Neural progenitor cell (in vitro differentiated cells): ENCODE data around the gene KLK4. TPM values are rescaled to one million over a fixed set of nuclear protein-coding genes. Genes with fewer than 3 reads are reported as not detected.

ENCODE experiments used
- DNase-seq: peaks from one replicate; pipeline ENCODE4 v3.0.0-alpha.2; 2016; ENCODE audit warnings: low spot score
- H2AFZ ChIP-seq: fragments of 200-600 bp; sonication (generic); replicated peaks from 2 replicates; pipeline ENCODE4 v1.6.1; 2016; ENCODE audit warnings: antibody characterized with exemption
- H3F3A ChIP-seq: fragments of 200-600 bp; sonication (generic); 2 replicates; pipeline ENCODE4 v1.6.1; 2016; ENCODE audit warnings: antibody characterized with exemption, low read depth
- H3K27ac ChIP-seq: fragments of 200-600 bp; sonication (generic); 2 replicates; pipeline ENCODE4 v1.5.1; 2016; ENCODE audit warnings: mild to moderate bottlenecking
- H3K27me3 ChIP-seq: fragments of 200-600 bp; sonication (generic); 2 replicates; pipeline ENCODE4 v1.6.1; 2016; ENCODE audit warnings: mild to moderate bottlenecking, moderate library complexity
- H3K36me3 ChIP-seq: fragments of 200-600 bp; sonication (generic); 2 replicates; pipeline ENCODE4 v1.5.1; 2016
- H3K4me1 ChIP-seq: fragments of 200-600 bp; sonication (generic); 2 replicates; pipeline ENCODE4 v1.6.1; 2016; ENCODE audit warnings: mixed run types
- H3K4me2 ChIP-seq: fragments of 200-600 bp; sonication (generic); 2 replicates; pipeline ENCODE4 v1.6.1; 2016
- H3K4me3 ChIP-seq: fragments of 200-600 bp; sonication (generic); 2 replicates; pipeline ENCODE4 v1.5.1; 2016
- H3K79me2 ChIP-seq: fragments of 200-600 bp; sonication (generic); 2 replicates; pipeline ENCODE4 v1.6.1; 2016; ENCODE audit warnings: low read depth
- H3K9ac ChIP-seq: fragments of 200-600 bp; sonication (generic); 2 replicates; pipeline ENCODE4 v1.6.1; 2016
- H3K9me3 ChIP-seq: fragments of 200-600 bp; sonication (generic); 2 replicates; pipeline ENCODE4 v1.5.1; 2016; ENCODE audit warnings: low read depth
- H4K20me1 ChIP-seq: fragments of 200-600 bp; sonication (generic); 2 replicates; pipeline ENCODE4 v1.6.1; 2016; ENCODE audit warnings: low read depth
- H3K27ac Mint-ChIP-seq: 3 replicates; pipeline ENCODE4 v1.8.0; 2021; ENCODE audit warnings: mixed read lengths
- H3K27me3 Mint-ChIP-seq: 2 replicates; pipeline ENCODE4 v1.8.0; 2022; ENCODE audit warnings: low read depth, mild to moderate bottlenecking, inconsistent platforms, moderate library complexity, mixed read lengths; ENCODE audit not compliant: insufficient read depth
- H3K36me3 Mint-ChIP-seq: 3 replicates; pipeline ENCODE4 v1.8.0; 2021; ENCODE audit warnings: mixed read lengths
- H3K4me1 Mint-ChIP-seq: 3 replicates; pipeline ENCODE4 v1.8.0; 2021; ENCODE audit warnings: mixed read lengths
- H3K4me3 Mint-ChIP-seq: 3 replicates; pipeline ENCODE4 v1.8.0; 2021; ENCODE audit warnings: mild to moderate bottlenecking, moderate library complexity, mixed read lengths
- H3K9me3 Mint-ChIP-seq: 3 replicates; pipeline ENCODE4 v1.8.0; 2020; ENCODE audit warnings: mixed read lengths
- CTCF ChIP-seq: fragments of 200-600 bp; sonication (generic); IDR thresholded peaks from 2 replicates; pipeline ENCODE4 v1.5.1; 2017; ENCODE audit warnings: antibody characterized with exemption, mild to moderate bottlenecking
- EZH2 ChIP-seq: fragments of 200-600 bp; sonication (generic); IDR thresholded peaks from 2 replicates; pipeline ENCODE4 v1.6.1; 2017; ENCODE audit warnings: antibody characterized with exemption, mild to moderate bottlenecking, moderate library complexity
- EZH2phosphoT487 ChIP-seq: fragments of 200-600 bp; sonication (generic); IDR thresholded peaks from 2 replicates; pipeline ENCODE4 v1.6.1; 2017; ENCODE audit warnings: antibody characterized with exemption
- total RNA-seq: library from RNA; depleted of rRNA; stranded (reverse); fragments of >200 nt; gene quantifications from 2 replicates; pipeline ENCODE4 v1.2.3, GENCODE V29; 2015; ENCODE audit warnings: low replicate concordance

Gene KLK4
- total RNA-seq, 1 donor from 2014 or later, result not detected

- H3K36me3 ChIP-seq, result no peaks in the 10 kb centered on the region
- no peak overlapping the region for H3K4me3 Mint-ChIP-seq
- H3F3A ChIP-seq, result no peaks in the 10 kb centered on the region
- no peaks in the 10 kb centered on the region for H3K36me3 Mint-ChIP-seq
- H3K79me2 ChIP-seq, result no peaks in the 10 kb centered on the region
- no peak overlapping the region for H3K27ac Mint-ChIP-seq
- no peak overlapping the region for H3K27ac ChIP-seq
- no peak overlapping the region for H3K4me2 ChIP-seq
- no peaks in the 10 kb centered on the region for H3K9me3 Mint-ChIP-seq
- no peak overlapping the region for H2AFZ ChIP-seq
- H3K4me1 ChIP-seq, result no peaks in the 10 kb centered on the region
- H3K9ac ChIP-seq, result no peak overlapping the region
- no peaks in the 10 kb centered on the region for H3K4me1 Mint-ChIP-seq
- H3K27me3 Mint-ChIP-seq, result peaks cover 28% of the 10 kb centered on the region
- no peak overlapping the region for H3K4me3 ChIP-seq
- no peaks in the 10 kb centered on the region for H3K9me3 ChIP-seq
- peaks cover 71% of the 10 kb centered on the region for H3K27me3 ChIP-seq
- DNase-seq, result no peak
- no peaks in the 10 kb centered on the region for H4K20me1 ChIP-seq
- TF ChIP-seq CTCF (no peak), EZH2phosphoT487 (no peak), EZH2 (no peak)
These were observed 2.9 kb downstream of the KLK4 start for GRCh38 chr19:50908336-50908735.

GRCh38 chr19:50906217-50906616 is 5.0 kb downstream of the KLK4 start:
- no peak overlapping the region for H3K27ac Mint-ChIP-seq
- no peak for TF ChIP-seq EZH2
- TF ChIP-seq CTCF, result peak; percentile 68

DNA sequence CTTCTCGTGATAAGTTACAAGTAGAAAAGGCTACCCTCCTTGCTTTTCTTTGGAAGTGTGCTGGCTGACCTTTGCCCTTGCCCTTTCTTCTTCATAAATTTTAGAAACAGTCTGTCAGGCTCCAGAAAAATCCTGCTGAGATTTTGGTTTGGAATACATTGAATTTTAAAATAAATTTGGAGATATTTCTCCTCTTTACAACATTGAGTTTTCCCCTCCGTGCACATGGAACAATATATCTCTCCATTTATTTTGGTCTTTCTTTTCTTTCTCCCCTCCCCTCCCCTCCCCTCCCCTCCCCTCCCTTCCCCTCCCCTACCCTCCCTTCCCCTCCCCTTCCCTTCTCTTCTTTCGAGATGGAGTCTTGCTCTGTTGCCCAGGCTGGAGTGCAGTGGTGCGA is 8.6 kb downstream of the KLK4 start:
- no peak overlapping the region for H2AFZ ChIP-seq
- H3K9me3 Mint-ChIP-seq, result no peaks in the 10 kb centered on the region
- no peak overlapping the region for H3K4me2 ChIP-seq
- H3K4me1 ChIP-seq, result no peaks in the 10 kb centered on the region
- H3K27ac ChIP-seq, result no peak overlapping the region
- H3K27me3 ChIP-seq, result peaks cover 30% of the 10 kb centered on the region
- H3K4me3 Mint-ChIP-seq, result no peak overlapping the region
- no peak for DNase-seq
- H3F3A ChIP-seq, result no peaks in the 10 kb centered on the region
- peaks cover 3% of the 10 kb centered on the region for H3K4me1 Mint-ChIP-seq
- no peak for TF ChIP-seq EZH2
- TF ChIP-seq CTCF, result no peak
- TF ChIP-seq EZH2phosphoT487, result no peak
- H3K9me3 ChIP-seq, result no peaks in the 10 kb centered on the region
- no peaks in the 10 kb centered on the region for H3K36me3 ChIP-seq
- no peaks in the 10 kb centered on the region for H4K20me1 ChIP-seq
- H3K79me2 ChIP-seq, result no peaks in the 10 kb centered on the region
- no peak overlapping the region for H3K9ac ChIP-seq
- H3K4me3 ChIP-seq, result no peak overlapping the region
- H3K36me3 Mint-ChIP-seq, result no peaks in the 10 kb centered on the region
- H3K27ac Mint-ChIP-seq, result no peak overlapping the region
- peaks cover 5% of the 10 kb centered on the region for H3K27me3 Mint-ChIP-seq

More at GRCh38 chr19:50906217-50906616, 5.0 kb downstream of the KLK4 start:
- peaks cover 21% of the 10 kb centered on the region for H3K27me3 Mint-ChIP-seq
- H3K36me3 ChIP-seq, result no peaks in the 10 kb centered on the region
- no peaks in the 10 kb centered on the region for H4K20me1 ChIP-seq
- no peak overlapping the region for H2AFZ ChIP-seq
- H3K4me1 ChIP-seq, result no peaks in the 10 kb centered on the region
- peak; percentile 84 for DNase-seq
- H3K4me2 ChIP-seq, result no peak overlapping the region
- no peaks in the 10 kb centered on the region for H3K36me3 Mint-ChIP-seq
- H3K4me1 Mint-ChIP-seq, result no peaks in the 10 kb centered on the region
- H3K79me2 ChIP-seq, result no peaks in the 10 kb centered on the region
- H3K9me3 Mint-ChIP-seq, result no peaks in the 10 kb centered on the region
- H3K4me3 Mint-ChIP-seq, result no peak overlapping the region
- no peak overlapping the region for H3K4me3 ChIP-seq
- no peaks in the 10 kb centered on the region for H3K9me3 ChIP-seq
- peaks cover 55% of the 10 kb centered on the region for H3K27me3 ChIP-seq
- no peak overlapping the region for H3K27ac ChIP-seq
- no peaks in the 10 kb centered on the region for H3F3A ChIP-seq
- H3K9ac ChIP-seq, result no peak overlapping the region

DNA sequence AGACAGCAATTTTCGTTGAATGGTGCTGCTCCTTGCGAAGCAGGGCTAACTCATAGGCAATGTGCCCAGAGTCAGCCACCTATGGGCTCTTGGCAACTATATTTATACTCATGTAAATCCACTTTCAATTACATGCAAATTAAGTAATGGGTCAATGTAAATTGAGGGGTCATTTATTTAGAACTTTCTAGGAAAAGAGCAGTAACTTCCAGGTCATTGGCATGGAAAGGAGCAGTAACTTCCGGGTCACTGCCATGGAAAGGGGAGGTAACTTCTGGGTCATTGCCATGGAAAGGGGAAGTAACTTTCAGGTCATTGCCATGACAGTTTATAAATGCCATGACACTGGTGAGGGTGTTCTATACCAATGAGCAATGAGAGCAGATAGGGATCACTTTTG is 11.6 kb downstream of the KLK4 start:
- Histone ChIP-seq H3K27ac (no peak overlapping the region), H3K36me3 (no peaks in the 10 kb centered on the region), H4K20me1 (no peaks in the 10 kb centered on the region), H3K9me3 (no peaks in the 10 kb centered on the region), H3K4me3 (no peak overlapping the region), H2AFZ (no peak overlapping the region), H3F3A (no peaks in the 10 kb centered on the region), H3K79me2 (no peaks in the 10 kb centered on the region), H3K9ac (no peak overlapping the region), H3K27me3 (peaks cover 17% of the 10 kb centered on the region), H3K4me1 (no peaks in the 10 kb centered on the region), H3K4me2 (no peak overlapping the region)
- H3K9me3 Mint-ChIP-seq, result no peaks in the 10 kb centered on the region
- no peak for TF ChIP-seq EZH2phosphoT487
- no peak for TF ChIP-seq EZH2
- TF ChIP-seq CTCF, result no peak
- no peak overlapping the region for H3K4me3 Mint-ChIP-seq
- H3K27ac Mint-ChIP-seq, result no peak overlapping the region
- DNase-seq, result no peak
- H3K27me3 Mint-ChIP-seq, result peaks cover 12% of the 10 kb centered on the region
- H3K4me1 Mint-ChIP-seq, result peaks cover 3% of the 10 kb centered on the region
- no peaks in the 10 kb centered on the region for H3K36me3 Mint-ChIP-seq
